Fibroblast of the aortic adventitia (primary cell): ENCODE results near the gene KLHL35. TPM values are rescaled to one million over a fixed set of nuclear protein-coding genes. Genes with fewer than 3 reads are reported as not detected.

Experiments used
- DNase-seq: peaks from one replicate; pipeline ENCODE4 v3.0.0-alpha.2; 2010; ENCODE audit warnings: low read depth
- H3K4me3 ChIP-seq: 2 replicates; pipeline ENCODE4 v1.5.1; 2011; ENCODE audit warnings: low read depth, mild to moderate bottlenecking, control low read depth, low read length, moderate library complexity
- CTCF ChIP-seq: IDR thresholded peaks from 2 replicates; pipeline ENCODE4 v1.5.1; 2011; ENCODE audit warnings: mild to moderate bottlenecking, low read length, control low read depth, inconsistent platforms; ENCODE audit not compliant: insufficient read depth
- total RNA-seq: library from RNA; depleted of rRNA; stranded (reverse); fragments of >200 nt; gene quantifications from 2 replicates; pipeline ENCODE4 v1.2.3, GENCODE V29; 2012; ENCODE audit warnings: low replicate concordance

KLHL35 gene
- total RNA-seq, 1 donor = 3.0 TPM

DNA sequence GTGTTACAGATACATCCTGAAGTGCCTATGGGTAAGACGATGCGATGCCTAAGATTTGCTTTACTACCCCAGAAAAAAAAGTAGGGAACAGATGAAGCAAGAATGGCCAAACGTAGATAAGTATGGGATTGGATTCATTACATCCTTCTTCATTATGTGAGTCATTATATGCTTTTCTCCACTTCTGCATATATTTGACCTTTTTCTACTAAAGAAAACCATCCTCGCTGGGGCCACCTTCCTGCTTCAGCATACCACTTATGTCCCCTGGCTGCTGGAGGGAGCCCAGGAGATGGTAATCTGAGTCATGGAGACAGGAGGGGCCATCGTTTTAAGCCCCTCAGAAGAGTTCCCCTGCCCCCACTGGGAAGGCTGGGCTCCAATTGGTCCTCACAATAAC lies 14.4 kb upstream of the KLHL35 start:
- TF ChIP-seq CTCF = no peak
- no peak overlapping the region for H3K4me3 ChIP-seq
- no peak for DNase-seq

DNA sequence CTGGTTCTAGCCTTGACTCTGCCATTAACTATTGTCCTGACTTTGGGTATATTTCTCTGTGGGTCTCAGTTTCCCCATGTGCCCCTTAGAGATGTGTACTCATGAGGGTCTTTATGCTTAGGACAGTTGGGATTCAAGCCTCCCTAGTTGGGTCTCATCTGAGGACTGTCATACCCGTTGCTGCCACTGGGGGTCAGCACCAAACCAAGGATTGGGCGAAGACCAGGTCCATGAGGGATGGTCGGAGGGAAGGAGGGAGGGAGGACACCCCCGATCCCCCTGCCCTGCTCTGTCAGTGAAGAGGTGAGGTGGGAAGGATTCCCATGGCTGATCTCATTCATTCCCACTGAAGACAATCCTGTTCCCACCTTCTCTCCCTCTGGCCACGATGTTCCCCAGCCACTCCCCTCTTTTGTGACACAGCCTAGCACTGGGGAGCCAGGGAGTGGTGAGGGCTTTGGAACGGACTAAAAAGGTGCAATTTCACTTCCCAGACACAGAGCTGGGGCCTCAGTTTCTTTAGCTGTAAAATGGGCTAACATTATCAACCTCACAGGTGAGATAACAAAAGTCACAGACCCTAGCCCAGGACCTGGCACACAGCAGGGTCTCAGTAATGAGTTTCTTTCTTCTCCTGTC lies 12.4 kb upstream of the KLHL35 start:
- peak; percentile 57 for DNase-seq
- H3K4me3 ChIP-seq = no peak overlapping the region
- peak; percentile 94 for TF ChIP-seq CTCF

GRCh38 chr11:75443043-75443442 lies 10.0 kb upstream of the KLHL35 start:
- TF ChIP-seq CTCF = no peak
- no peak for DNase-seq

DNA sequence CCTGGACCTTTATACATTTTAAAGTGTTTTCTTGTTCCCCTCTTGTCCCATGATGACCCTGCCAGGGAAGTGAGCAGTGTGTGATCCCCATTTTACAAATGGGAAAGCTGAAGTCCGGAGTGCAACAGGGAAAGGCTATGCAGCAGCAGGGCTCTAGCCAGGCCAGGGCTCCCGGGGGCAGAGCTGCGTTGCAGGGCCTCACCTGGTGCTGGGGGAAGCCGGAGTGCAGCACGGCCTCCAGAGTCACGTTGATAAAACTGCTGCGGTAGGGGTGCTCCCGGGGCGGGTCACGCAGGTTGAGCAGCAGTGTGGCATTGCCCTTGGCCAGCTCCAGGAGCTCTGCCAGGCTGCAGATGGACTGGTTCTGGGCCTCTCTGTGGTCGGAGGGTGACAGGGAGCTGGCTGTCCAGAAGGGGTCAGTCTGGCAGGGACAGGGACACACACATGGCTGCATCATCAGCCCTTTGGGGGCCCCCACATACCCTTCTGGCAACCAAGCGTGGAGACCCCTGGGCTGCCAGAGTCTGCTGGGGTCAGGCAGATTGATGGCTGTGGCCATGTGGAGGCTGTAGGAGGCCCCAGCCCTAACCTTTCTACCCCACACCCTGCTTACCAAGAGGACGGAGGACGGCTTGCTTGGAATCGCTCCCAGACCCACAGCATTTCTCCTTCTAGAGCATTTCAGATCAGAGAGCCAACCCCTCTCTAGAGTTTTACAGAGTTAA lies 9.3 kb upstream of the KLHL35 start:
- DNase-seq = no peak
- H3K4me3 ChIP-seq = no peak overlapping the region
- no peak for TF ChIP-seq CTCF

More at GRCh38 chr11:75443043-75443442, 10.0 kb upstream of the KLHL35 start:
- H3K4me3 ChIP-seq = no peak overlapping the region

GRCh38 chr11:75441804-75442132 lies 8.8 kb upstream of the KLHL35 start:
- no peak overlapping the region for H3K4me3 ChIP-seq
- no peak for TF ChIP-seq CTCF
- no peak for DNase-seq

GRCh38 chr11:75440960-75441803 lies 8.2 kb upstream of the KLHL35 start:
- no peak for DNase-seq
- H3K4me3 ChIP-seq = no peak overlapping the region
- TF ChIP-seq CTCF = no peak
